Measurements from ENCODE around the gene MDM2.

- TF ChIP-seq CTCF (IDR thresholded peaks at IDR 0.05): no peak
- no peak for TF ChIP-seq POLR2A (IDR thresholded peaks at IDR 0.05)
Observed at GRCh38 chr12:68827895-68828671, 20.1 kb downstream of the MDM2 start.
